Measurements from ENCODE around the gene IL17REL.

IL17REL gene

GRCh38 chr22:49954991-49955580 lies 57.5 kb downstream of the IL17REL start:
- no peak for DNase-seq

- DNase-seq: no peak
These were observed 58.2 kb downstream of the IL17REL start for GRCh38 chr22:49954354-49954753.

- no peak for DNase-seq
These were observed 58.8 kb downstream of the IL17REL start for GRCh38 chr22:49953680-49954344.

- DNase-seq: no peak
These were observed 59.4 kb downstream of the IL17REL start for GRCh38 chr22:49953027-49953679.

GRCh38 chr22:49951986-49952896 lies 60.3 kb downstream of the IL17REL start:
- DNase-seq: no peak

GRCh38 chr22:49951678-49951985 lies 60.9 kb downstream of the IL17REL start:
- no peak for DNase-seq

- no peak for DNase-seq
These were observed 61.4 kb downstream of the IL17REL start for GRCh38 chr22:49951000-49951677.

- no peak for DNase-seq
These were observed 62.1 kb downstream of the IL17REL start for GRCh38 chr22:49950396-49950994.

- DNase-seq: no peak
These were observed 62.7 kb downstream of the IL17REL start for GRCh38 chr22:49949914-49950292.

GRCh38 chr22:49948958-49949913 lies 63.3 kb downstream of the IL17REL start:
- no peak for DNase-seq

GRCh38 chr22:49948116-49948957 lies 64.2 kb downstream of the IL17REL start:
- no peak for DNase-seq

GRCh38 chr22:49947296-49947622 lies 65.3 kb downstream of the IL17REL start:
- no peak for DNase-seq

- no peak for DNase-seq
These were observed 65.8 kb downstream of the IL17REL start for GRCh38 chr22:49946612-49947295.

GRCh38 chr22:49945042-49945794 lies 67.3 kb downstream of the IL17REL start:
- DNase-seq: peak; percentile 36

Measured in hematopoietic multipotent progenitor cell treated with erythropoietin and hydrocortisone succinate and interleukin-3 and kit ligand, for 8 days (in vitro differentiated cells).